ENCODE data around the gene PHRF1.
A peak's percentile ranks its signal among the peaks of the same experiment; 100 is the strongest.

Gene PHRF1

GRCh38 chr11:575996-576768 lies at the start of gene PHRF1:
Gene PHRF1 (plus strand): TSS chr11:576470. CDS start chr11:581513, 5,043 bp downstream.
- peak; percentile 90 for DNase-seq (ENCODE audit: low read depth)

GRCh38 chr11:528166-528814 lies 48.0 kb upstream of the PHRF1 start:
- no peak for DNase-seq (ENCODE audit: low read depth)

GRCh38 chr11:528815-529727 lies 47.2 kb upstream of the PHRF1 start:
- DNase-seq (ENCODE audit: low read depth): no peak

GRCh38 chr11:529728-530411 lies 46.4 kb upstream of the PHRF1 start:
- no peak for DNase-seq (ENCODE audit: low read depth)

- no peak for DNase-seq (ENCODE audit: low read depth)
These were observed 45.1 kb upstream of the PHRF1 start for GRCh38 chr11:530960-531831.

GRCh38 chr11:531919-532526 lies 44.2 kb upstream of the PHRF1 start:
- DNase-seq (ENCODE audit: low read depth): no peak

GRCh38 chr11:532527-532985 lies 43.7 kb upstream of the PHRF1 start:
- no peak for DNase-seq (ENCODE audit: low read depth)

- DNase-seq (ENCODE audit: low read depth): no peak
These were observed 43.2 kb upstream of the PHRF1 start for GRCh38 chr11:532986-533585.

GRCh38 chr11:533586-534395 lies 42.5 kb upstream of the PHRF1 start:
- no peak for DNase-seq (ENCODE audit: low read depth)

GRCh38 chr11:534396-535209 lies 41.7 kb upstream of the PHRF1 start:
- DNase-seq (ENCODE audit: low read depth): no peak

GRCh38 chr11:535210-535518 lies 41.1 kb upstream of the PHRF1 start:
- no peak for DNase-seq (ENCODE audit: low read depth)

- DNase-seq (ENCODE audit: low read depth): peak; percentile 92
These were observed 40.5 kb upstream of the PHRF1 start, which contains the start of gene HRAS for GRCh38 chr11:535519-536454. Gene HRAS (minus strand): TSS chr11:535576.

- DNase-seq (ENCODE audit: low read depth): peak; percentile 84
These were observed 39.2 kb upstream of the PHRF1 start, which contains the start of gene LRRC56 for GRCh38 chr11:536841-537621. Gene LRRC56 (plus strand): TSS chr11:537527. CDS start chr11:540685, 3,158 bp downstream.

- no peak for DNase-seq (ENCODE audit: low read depth)
These were observed 38.4 kb upstream of the PHRF1 start for GRCh38 chr11:537622-538430.

GRCh38 chr11:538431-539051 lies 37.7 kb upstream of the PHRF1 start:
- no peak for DNase-seq (ENCODE audit: low read depth)
